Upper lobe of left lung (tissue), 6 donors: ENCODE results near the gene LRP8. TPM values are rescaled to one million over a fixed set of nuclear protein-coding genes. Genes with fewer than 3 reads are reported as not detected.

ENCODE experiments used
- ATAC-seq, 2 donors: fragments of 200-7000 bp; cut with Tn5 transposase; one replicate each; pipeline ENCODE4 v1.9.1; 2022; ENCODE audit warnings: mild to moderate bottlenecking in 2 of 2, moderate library complexity in 2 of 2; ENCODE audit not compliant: low FRiP score in 2 of 2
- DNase-seq, 2 donors: peaks; one replicate each; pipeline ENCODE4 v3.0.0-alpha.2; 2019 to 2020
- H3K27ac ChIP-seq, 4 donors: fragments of 200-600 bp; sonication (generic); one replicate each; pipeline ENCODE4 v1.5.1; 2016 to 2019
- H3K27me3 ChIP-seq, 4 donors: fragments of 200-600 bp; sonication (generic); one replicate each; pipeline ENCODE4 v1.5.1; 2017 to 2019
- H3K36me3 ChIP-seq, 4 donors: fragments of 200-600 bp; sonication (generic); one replicate each; pipeline ENCODE4 v1.5.1; 2016 to 2019
- H3K4me1 ChIP-seq, 4 donors: fragments of 200-600 bp; sonication (generic); one replicate each; pipeline ENCODE4 v1.5.1; 2018 to 2019
- H3K4me3 ChIP-seq, 4 donors: fragments of 200-600 bp; sonication (generic); one replicate each; pipeline ENCODE4 v1.5.1; 2017 to 2019; ENCODE audit warnings: mild to moderate bottlenecking in 2 of 4, moderate library complexity in 1 of 4
- H3K9me3 ChIP-seq, 4 donors: fragments of 200-600 bp; sonication (generic); one replicate each; pipeline ENCODE4 v1.5.1; 2018 to 2019
- EP300 ChIP-seq, 4 donors: sonication (generic); formaldehyde crosslinking; IDR thresholded peaks; one replicate each; pipeline ENCODE4 v1.5.1; 2017; ENCODE audit warnings: antibody characterized with exemption in 4 of 4, control low read depth in 2 of 4
- POLR2A ChIP-seq, 4 donors: fragments of 450-650 bp; IDR thresholded peaks; one replicate each; pipeline ENCODE4 v1.5.1; 2016 to 2017; ENCODE audit warnings: antibody characterized with exemption in 4 of 4, mild to moderate bottlenecking in 2 of 4
- POLR2AphosphoS5 ChIP-seq, 2 donors: sonication (generic); formaldehyde crosslinking; IDR thresholded peaks; one replicate each; pipeline ENCODE4 v1.5.1; 2017; ENCODE audit warnings: antibody characterized with exemption in 2 of 2
- WGBS, 2 donors: methylation state at CpG; one replicate each; pipeline ENCODE4 v1.1.5; 2017 to 2018; 5-methylcytosine and 5-hydroxymethylcytosine counted together
- total RNA-seq, 6 donors: library from RNA; depleted of rRNA in 4 of 6; stranded (reverse); fragments of >200 nt in 4 of 6; gene quantifications; one replicate each; pipeline versions ENCODE4 v1.1.0 to v1.2.1, GENCODE V29; 2016 to 2021
- TF ChIP-seq, protein P1 (sequence below), 6 experiments: fragments of 450-650 bp in 4 of 6; fragments of 200-600 bp in 2 of 6; sonication (generic) in 2 of 6; IDR thresholded peaks; one replicate each; pipeline ENCODE4 v1.5.1; 2016 to 2019; ENCODE audit warnings: antibody characterized with exemption in 6 of 6
- donor health status: DM: no; HTN: no; CAD: no; lungs with moderate emphysema.
- donor health status: DM: no; HTN: yes; CAD: no; lungs with severe emphysema.

The LRP8 gene
- total RNA-seq, 6 donors from 2014 or later = 4.6 to 23.0 (median 11.1) TPM

DNA sequence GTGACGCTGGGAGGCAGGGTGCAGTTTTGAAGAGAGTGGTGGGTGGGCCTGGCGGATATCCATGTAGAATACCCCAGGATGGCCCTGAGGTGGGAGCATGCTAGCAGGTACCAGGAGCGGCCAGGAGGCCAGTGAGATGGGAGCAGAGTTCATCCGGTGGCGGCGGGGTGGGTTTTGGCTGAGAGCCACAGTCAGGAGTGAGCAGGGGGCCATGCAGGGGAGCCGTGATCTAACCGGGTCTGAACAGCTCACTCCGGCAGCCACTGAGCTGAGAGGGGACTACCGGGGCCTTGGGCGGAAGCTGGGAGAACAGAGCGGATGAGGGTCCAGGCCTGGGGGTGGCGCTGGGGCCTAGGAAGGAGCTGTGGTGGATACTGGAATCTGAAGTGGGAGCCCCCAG is 47.6 kb upstream of the LRP8 start:
- WGBS, 2 donors = 67 to 80% methylated on average over 13 of the region's 13 CpGs
- H3K4me1 ChIP-seq = no peaks in the 10 kb centered on the region
- DNase-seq = peak in 1 of 2 donors; percentile 18
- no peaks in the 10 kb centered on the region for H3K27me3 ChIP-seq
- H3K4me3 ChIP-seq = no peak overlapping the region
- ATAC-seq = no peak
- no peak overlapping the region for H3K27ac ChIP-seq
- H3K36me3 ChIP-seq = no peaks in the 10 kb centered on the region
- no peaks in the 10 kb centered on the region for H3K9me3 ChIP-seq
- TF ChIP-seq POLR2A (IDR thresholded peaks at IDR 0.05) (no peak), EP300 (IDR thresholded peaks at IDR 0.05) (no peak), POLR2AphosphoS5 (IDR thresholded peaks at IDR 0.05) (no peak)
- TF ChIP-seq, protein P1, sequence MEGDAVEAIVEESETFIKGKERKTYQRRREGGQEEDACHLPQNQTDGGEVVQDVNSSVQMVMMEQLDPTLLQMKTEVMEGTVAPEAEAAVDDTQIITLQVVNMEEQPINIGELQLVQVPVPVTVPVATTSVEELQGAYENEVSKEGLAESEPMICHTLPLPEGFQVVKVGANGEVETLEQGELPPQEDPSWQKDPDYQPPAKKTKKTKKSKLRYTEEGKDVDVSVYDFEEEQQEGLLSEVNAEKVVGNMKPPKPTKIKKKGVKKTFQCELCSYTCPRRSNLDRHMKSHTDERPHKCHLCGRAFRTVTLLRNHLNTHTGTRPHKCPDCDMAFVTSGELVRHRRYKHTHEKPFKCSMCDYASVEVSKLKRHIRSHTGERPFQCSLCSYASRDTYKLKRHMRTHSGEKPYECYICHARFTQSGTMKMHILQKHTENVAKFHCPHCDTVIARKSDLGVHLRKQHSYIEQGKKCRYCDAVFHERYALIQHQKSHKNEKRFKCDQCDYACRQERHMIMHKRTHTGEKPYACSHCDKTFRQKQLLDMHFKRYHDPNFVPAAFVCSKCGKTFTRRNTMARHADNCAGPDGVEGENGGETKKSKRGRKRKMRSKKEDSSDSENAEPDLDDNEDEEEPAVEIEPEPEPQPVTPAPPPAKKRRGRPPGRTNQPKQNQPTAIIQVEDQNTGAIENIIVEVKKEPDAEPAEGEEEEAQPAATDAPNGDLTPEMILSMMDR (IDR thresholded peaks at IDR 0.05) = no peak

DNA sequence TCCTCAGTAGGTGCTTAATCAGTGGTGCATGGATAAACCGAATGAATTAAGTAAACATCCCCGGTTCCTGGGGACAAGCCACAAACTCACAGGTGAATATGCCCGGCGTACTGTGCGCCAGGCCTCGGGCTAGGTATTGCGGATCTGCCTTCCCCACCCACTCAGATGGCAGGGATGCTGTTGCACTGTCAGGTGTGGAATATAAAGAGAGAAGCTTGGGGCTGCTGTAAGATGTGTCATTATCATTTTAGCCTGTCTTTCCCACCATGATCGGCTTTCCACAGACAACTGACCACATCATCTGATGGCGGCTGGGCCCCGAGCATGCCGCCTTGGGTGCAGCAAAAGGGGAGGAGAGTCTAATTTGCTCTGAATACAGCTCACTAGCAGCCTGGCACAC is 45.4 kb upstream of the LRP8 start:
- H3K36me3 ChIP-seq = no peaks in the 10 kb centered on the region
- ATAC-seq (no peak), DNase-seq (peak in 1 of 2 donors; percentile 12)
- H3K4me1 ChIP-seq = peaks cover 0 to 3% (median 0%) of the 10 kb centered on the region in 4 donors
- H3K27ac ChIP-seq = no peak overlapping the region
- H3K4me3 ChIP-seq = no peak overlapping the region
- no peaks in the 10 kb centered on the region for H3K9me3 ChIP-seq
- TF ChIP-seq EP300 (IDR thresholded peaks at IDR 0.05) (no peak), POLR2AphosphoS5 (IDR thresholded peaks at IDR 0.05) (no peak), POLR2A (IDR thresholded peaks at IDR 0.05) (no peak)
- TF ChIP-seq, protein P1 (IDR thresholded peaks at IDR 0.05) = no peak
- WGBS, 2 donors = 92 to 94% methylated on average over 11 of the region's 11 CpGs
- H3K27me3 ChIP-seq = no peaks in the 10 kb centered on the region

DNA sequence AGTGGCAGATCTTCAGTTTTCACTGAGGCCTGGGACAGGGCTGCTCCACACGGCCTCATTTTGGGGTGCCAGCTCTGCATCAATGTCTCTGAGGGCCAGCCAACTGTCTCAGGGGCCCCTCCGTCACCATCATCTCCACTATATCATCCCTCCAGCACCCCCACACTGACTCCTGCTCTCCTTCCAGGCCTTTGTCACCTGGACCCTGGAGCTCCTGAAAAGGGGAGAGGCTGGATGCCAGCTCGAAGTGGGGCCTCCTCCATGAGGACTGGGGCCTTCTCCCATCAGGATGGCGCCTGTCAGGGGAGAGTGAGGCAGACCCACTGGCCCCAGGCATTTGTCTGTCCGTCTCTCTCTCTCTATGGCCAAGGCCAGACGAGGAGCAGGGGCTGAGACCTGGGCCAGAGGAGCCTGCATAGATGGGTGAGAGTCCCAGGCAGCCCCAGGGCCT is 44.7 kb upstream of the LRP8 start:
- 90 to 100% methylated on average over 2 to 6 of the region's 6 CpGs for WGBS, 2 donors
- Histone ChIP-seq H3K27ac (no peak overlapping the region), H3K4me1 (peaks cover 0 to 3% (median 0%) of the 10 kb centered on the region in 4 donors), H3K36me3 (no peaks in the 10 kb centered on the region), H3K9me3 (no peaks in the 10 kb centered on the region), H3K4me3 (no peak overlapping the region), H3K27me3 (no peaks in the 10 kb centered on the region)
- no peak for ATAC-seq
- peak in 1 of 2 donors; percentile 8 for DNase-seq
- TF ChIP-seq, protein P1 (IDR thresholded peaks at IDR 0.05) = no peak
- TF ChIP-seq POLR2AphosphoS5 (IDR thresholded peaks at IDR 0.05) (no peak), POLR2A (IDR thresholded peaks at IDR 0.05) (no peak), EP300 (IDR thresholded peaks at IDR 0.05) (no peak)

DNA sequence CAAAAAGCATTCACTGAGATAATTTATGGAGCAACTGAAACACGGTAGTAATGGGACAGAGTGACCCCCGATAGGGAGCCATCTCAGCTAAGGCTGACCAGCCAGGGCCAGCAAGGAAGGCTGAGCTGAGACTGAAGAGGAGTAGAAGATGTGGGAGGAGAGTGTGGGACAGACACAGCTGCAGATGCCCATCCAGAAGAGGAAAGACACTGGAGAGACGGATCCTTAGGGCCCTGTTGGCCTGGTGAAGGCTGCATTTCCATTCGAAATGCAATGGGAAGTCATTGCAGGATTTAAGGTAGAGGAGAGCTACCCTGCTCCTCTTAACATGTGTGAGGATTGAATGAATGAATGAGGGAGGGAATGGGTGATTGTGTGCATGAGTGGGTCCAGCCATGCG is 44.0 kb upstream of the LRP8 start:
- Histone ChIP-seq H3K36me3 (no peaks in the 10 kb centered on the region), H3K4me1 (peaks cover 0 to 3% (median 0%) of the 10 kb centered on the region in 4 donors), H3K9me3 (no peaks in the 10 kb centered on the region), H3K27me3 (no peaks in the 10 kb centered on the region), H3K4me3 (no peak overlapping the region), H3K27ac (no peak overlapping the region)
- no peak for DNase-seq
- WGBS, 2 donors = 85 to 89% methylated on average over 5 of the region's 5 CpGs
- TF ChIP-seq EP300 (IDR thresholded peaks at IDR 0.05) = no peak
- no peak for TF ChIP-seq POLR2AphosphoS5 (IDR thresholded peaks at IDR 0.05)
- TF ChIP-seq, protein P1 (IDR thresholded peaks at IDR 0.05) = no peak
- TF ChIP-seq POLR2A (IDR thresholded peaks at IDR 0.05) = no peak
- ATAC-seq = no peak

DNA sequence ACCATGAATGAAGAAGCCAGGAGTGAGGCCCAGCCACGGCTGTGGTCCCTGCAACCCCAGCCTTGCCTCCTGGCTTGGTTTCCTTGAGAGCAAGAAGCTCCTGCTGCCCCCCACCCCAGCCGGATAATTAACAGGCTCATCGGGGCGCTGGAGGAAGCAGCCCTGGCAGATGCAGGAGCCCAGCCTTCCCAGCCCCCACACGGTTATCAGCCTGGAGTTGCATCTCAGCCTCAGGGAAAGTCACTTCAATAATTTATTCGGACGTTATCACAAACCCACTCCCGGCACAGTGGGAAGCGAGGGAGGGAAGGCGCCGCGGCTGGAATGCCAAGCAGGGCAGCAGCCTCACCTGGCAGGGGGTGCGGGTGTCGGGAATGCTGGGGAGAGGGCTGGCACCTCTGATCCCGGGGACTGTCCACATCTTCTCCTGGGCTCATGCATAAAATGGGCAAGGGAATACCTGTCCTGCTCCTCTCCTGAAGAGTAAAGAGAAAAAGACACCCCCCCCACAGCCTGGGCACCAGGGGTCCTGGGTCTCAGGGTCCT is 43.3 kb upstream of the LRP8 start:
- WGBS, 2 donors = 62 to 64% methylated on average over 15 of the region's 15 CpGs
- no peaks in the 10 kb centered on the region for H3K9me3 ChIP-seq
- no peaks in the 10 kb centered on the region for H3K27me3 ChIP-seq

More for the DNA sequence above, 43.3 kb upstream of the LRP8 start:
- no peak overlapping the region for H3K4me3 ChIP-seq
- no peak for ATAC-seq
- TF ChIP-seq, protein P1 (IDR thresholded peaks at IDR 0.05) = no peak
- TF ChIP-seq POLR2A (IDR thresholded peaks at IDR 0.05) = no peak
- TF ChIP-seq POLR2AphosphoS5 (IDR thresholded peaks at IDR 0.05) = no peak
- TF ChIP-seq EP300 (IDR thresholded peaks at IDR 0.05) = no peak
- H3K4me1 ChIP-seq = peaks cover 0 to 3% (median under 1%) of the 10 kb centered on the region in 4 donors
- no peaks in the 10 kb centered on the region for H3K36me3 ChIP-seq
- peak in 1 of 2 donors; percentile 13 for DNase-seq
- no peak overlapping the region for H3K27ac ChIP-seq
